ENCODE results near the gene GSAP.

Gene GSAP

GRCh38 chr7:77439572-77439971 lies 23.4 kb upstream of the GSAP start:
- DNase-seq (ENCODE audit: insufficient read length, low spot score): no peak
- no peak for FAIRE-seq

GRCh38 chr7:77438131-77438530 lies 22.0 kb upstream of the GSAP start:
- FAIRE-seq: no peak
- no peak for DNase-seq (ENCODE audit: insufficient read length, low spot score)

DNA sequence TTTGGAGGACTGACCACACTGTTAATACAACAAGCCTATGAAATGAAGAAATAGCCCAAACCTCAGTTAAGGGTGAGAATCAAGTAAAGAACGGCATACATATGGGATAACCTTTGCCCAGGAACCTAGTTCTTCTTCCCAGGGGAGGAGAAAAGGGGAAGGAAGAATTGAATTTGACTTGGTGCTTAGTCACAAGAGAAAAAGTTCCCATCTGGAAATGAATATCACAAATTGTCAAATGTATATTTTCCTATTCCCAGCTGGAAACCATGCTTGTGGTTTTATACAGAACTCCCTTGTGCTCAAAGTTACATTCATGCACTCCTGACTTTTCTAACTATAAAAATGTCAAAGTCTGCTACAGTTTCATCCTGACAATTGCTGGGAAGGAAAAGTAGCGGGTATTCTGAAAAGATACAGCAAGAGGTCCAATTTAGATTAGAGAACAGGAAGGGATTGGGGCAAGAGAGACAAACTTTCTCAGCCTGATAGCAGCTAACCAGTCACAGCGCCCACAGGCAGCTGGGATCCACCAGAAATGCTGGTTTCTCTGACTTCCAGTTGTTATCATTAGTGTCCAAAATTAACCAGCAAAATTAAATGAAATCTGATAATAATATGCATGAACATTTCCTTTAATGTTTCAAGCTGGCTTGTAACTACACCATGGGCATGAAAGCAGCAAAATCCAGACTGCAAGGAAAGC lies 18.6 kb upstream of the GSAP start:
- FAIRE-seq: no peak
- DNase-seq (ENCODE audit: insufficient read length, low spot score): no peak

- FAIRE-seq (no peak), DNase-seq (ENCODE audit: insufficient read length, low spot score) (no peak)
Observed at GRCh38 chr7:77433901-77434300, 17.8 kb upstream of the GSAP start.

- no peak for FAIRE-seq
- no peak for DNase-seq (ENCODE audit: insufficient read length, low spot score)
Observed at GRCh38 chr7:77430927-77431326, 14.8 kb upstream of the GSAP start.

- no peak for DNase-seq (ENCODE audit: insufficient read length, low spot score)
Observed at GRCh38 chr7:77428777-77429231, 12.7 kb upstream of the GSAP start.

DNA sequence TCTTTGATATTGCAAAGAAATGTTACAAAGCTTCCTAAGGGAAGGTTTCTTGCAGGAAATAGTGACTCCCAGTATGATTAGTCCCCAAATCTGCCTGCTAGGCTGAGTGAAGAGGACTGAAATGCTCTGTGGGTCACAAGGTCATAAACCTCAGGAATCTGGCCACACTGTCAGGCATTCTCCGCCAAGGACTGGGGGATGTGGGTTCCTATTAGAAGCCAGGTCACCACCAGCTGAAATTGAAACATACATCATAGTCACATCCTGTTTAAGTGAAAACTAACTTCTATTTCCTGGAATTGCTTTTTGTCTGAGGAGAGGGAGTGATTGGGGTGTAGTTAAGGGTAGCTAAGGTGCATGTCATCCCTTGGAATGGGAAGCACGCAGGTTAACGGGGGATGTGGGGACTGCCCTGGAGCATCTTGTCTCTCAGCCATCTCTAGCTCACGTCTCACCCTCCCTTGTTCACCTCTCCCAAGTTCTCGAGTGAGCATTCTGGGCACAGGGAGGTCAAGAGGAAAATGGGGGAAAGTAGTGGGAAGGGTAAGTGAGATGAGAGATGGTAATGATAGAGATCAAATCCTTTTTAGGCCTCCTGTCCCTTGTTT lies 12.0 kb upstream of the GSAP start:
- FAIRE-seq: no peak
- no peak for DNase-seq (ENCODE audit: insufficient read length, low spot score)

More at GRCh38 chr7:77428777-77429231, 12.7 kb upstream of the GSAP start:
- no peak for FAIRE-seq

GRCh38 chr7:77426521-77427051 lies 10.4 kb upstream of the GSAP start:
- DNase-seq (ENCODE audit: insufficient read length, low spot score) (no peak), FAIRE-seq (no peak)

DNA sequence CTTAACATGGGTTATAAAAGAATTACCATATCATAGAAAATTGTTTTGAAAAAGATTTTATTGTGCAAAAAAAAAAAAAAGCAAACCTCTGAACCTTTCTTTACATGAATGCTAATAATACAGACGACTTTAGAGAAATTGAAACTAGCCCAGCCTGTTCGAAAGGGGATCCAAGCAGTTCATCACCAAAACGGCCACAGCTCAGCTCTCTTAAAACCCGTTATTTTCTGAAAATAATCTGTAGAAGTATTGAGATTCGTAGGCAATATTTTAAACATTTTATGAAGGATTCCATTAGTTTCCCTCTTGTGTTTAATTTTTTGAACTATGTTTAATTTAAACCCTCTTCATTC lies 9.9 kb upstream of the GSAP start:
- DNase-seq (ENCODE audit: insufficient read length, low spot score) (no peak), FAIRE-seq (no peak)

DNA sequence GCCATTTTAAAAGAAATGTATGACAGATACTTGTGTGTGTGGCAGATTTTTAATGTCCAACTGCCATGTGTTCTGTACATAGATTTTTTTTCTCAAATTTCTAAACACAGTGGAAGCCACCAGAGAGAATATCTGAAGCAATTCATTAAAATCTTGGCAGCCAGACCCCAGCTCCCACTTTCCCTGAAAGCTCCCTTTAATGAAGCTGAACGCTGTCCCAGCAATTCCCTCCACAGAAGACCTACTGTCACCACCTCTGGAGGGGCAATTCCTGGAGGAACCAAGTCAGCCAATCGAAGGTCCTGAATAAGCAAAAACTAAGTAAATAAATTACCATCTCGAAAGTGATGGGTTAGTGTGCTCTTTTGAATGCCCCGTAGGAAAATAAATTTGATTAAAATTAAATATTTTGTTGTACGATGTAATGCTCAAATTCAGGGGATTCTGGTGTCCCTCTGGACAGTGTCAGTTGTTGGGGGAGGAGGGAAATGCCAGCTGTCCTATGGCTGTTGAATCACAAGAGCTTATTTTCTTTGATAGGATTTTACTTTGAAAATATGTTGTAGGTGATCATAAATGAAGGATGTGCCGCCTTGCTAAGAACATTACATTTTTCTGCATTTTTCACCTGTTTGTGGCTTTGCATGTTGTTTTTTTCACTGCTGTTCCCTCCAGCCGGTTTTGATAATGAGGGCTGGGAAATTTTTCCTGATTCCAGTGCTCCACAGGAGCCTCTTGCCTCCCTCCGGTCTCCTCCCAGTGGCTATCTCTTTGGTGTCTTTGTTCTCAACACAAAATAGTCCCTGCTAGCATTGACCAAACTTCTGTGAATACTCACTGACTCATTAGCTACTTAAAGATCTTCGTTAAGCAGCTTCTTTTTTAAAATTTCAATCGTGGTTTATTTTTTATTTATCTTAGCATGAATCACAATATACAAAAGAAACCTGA lies 9.2 kb upstream of the GSAP start:
- DNase-seq (ENCODE audit: insufficient read length, low spot score): no peak

GRCh38 chr7:77422500-77422899 lies 6.4 kb upstream of the GSAP start:
- no peak for DNase-seq (ENCODE audit: insufficient read length, low spot score)
- FAIRE-seq: no peak

More for the DNA sequence above, 9.2 kb upstream of the GSAP start:
- FAIRE-seq: no peak

DNA sequence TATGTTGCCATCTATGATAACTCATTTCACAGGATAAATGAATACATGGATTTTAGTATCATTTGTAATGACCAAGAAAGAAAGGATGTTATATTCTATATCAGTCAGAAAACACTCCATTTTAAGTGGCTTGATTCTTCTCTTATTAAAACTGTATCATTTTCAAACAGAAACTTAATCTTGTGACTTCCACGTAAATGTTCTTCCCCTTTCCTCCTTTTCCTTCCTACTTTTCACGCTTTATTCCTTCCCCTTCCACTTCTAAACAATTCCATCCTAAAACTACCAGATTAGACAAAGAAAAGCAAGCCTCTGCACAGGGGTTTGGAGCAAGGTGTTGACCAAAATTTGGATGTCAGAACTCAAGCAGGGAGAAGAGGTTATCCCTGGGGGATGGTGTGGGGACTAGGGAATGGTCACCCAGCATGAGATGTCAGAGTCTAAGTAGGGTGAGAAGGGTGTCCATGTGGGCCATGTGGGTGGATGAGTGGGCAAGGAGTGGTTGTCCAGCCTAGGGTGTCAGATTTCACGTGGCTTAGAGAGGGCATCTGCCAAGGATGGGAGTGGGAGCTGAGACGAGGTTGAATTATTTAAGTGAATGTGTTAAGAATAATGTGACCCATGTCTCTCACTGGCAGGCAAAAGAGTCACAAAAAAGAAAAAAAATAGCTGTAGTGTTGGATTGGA lies 5.0 kb upstream of the GSAP start:
- FAIRE-seq (no peak), DNase-seq (ENCODE audit: insufficient read length, low spot score) (no peak)

GRCh38 chr7:77420438-77420837 lies 4.3 kb upstream of the GSAP start:
- no peak for DNase-seq (ENCODE audit: insufficient read length, low spot score)
- FAIRE-seq: no peak

GRCh38 chr7:77419102-77419501 lies 3.0 kb upstream of the GSAP start:
- DNase-seq (ENCODE audit: insufficient read length, low spot score) (no peak), FAIRE-seq (no peak)

GRCh38 chr7:77417801-77418200 lies 1.7 kb upstream of the GSAP start:
- no peak for DNase-seq (ENCODE audit: insufficient read length, low spot score)
- FAIRE-seq: no peak

- no peak for DNase-seq (ENCODE audit: insufficient read length, low spot score)
- no peak for FAIRE-seq
Observed at GRCh38 chr7:77416621-77417371, 647 bp upstream of the GSAP start.

DNA sequence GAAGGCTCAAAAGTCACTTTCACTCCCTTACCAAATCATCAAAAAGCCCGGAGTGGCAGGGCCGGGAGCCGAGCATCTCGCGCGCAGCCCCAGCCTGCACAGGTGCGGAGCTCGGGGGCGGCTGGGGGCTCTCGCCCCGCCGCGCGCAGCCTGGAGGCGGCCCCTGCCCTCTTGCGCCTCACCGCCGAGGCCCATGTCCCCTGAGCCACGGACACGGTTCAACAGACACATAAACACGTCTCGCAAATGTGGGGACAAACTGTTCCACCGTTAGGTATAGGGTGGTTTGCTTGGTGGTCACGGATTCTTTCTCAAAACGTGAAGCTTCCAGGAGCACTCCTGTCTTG lies 700 bp downstream of the GSAP start:
- no peak for FAIRE-seq
- DNase-seq (ENCODE audit: insufficient read length, low spot score): no peak

GRCh38 chr7:77413861-77414424 lies 2.2 kb downstream of the GSAP start:
- no peak for FAIRE-seq

DNA sequence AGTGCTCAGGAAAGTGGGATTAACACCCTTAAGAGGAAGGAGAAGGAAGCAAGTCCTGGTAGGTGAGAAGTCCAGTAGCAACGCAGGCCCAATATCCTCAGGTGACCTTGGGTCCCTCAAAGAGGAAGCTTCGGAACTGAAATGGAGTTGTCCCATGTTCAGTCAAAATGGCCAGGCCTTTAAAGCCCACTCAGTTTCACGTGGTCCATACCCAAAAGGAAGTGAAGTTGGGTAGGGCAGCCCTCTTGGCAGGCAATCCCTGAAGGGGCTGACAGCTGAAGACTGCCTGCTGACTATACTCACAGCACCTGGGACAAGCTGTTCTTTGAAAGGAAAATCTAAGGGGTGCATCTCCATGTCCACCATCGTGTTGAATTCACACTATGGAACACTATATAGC lies 3.0 kb downstream of the GSAP start:
- FAIRE-seq: no peak
- DNase-seq (ENCODE audit: insufficient read length, low spot score): no peak

More at GRCh38 chr7:77413861-77414424, 2.2 kb downstream of the GSAP start:
- DNase-seq (ENCODE audit: insufficient read length, low spot score): no peak

All from HTR-8/SVneo (cell line).